HCT116 (cell line): ENCODE measurements around the gene DENND5A. TPM values are rescaled to one million over a fixed set of nuclear protein-coding genes. Genes with fewer than 3 reads are reported as not detected.
A peak's percentile ranks its signal among the peaks of the same experiment; 100 is the strongest.

Experiments
- ATAC-seq: fragments of 200-7000 bp; cut with Tn5 transposase; 2 replicates; pipeline ENCODE4 v1.9.1; 2020; ENCODE audit warnings: mild to moderate bottlenecking, moderate library complexity
- BruUV-seq: library from RNA; stranded (reverse); fragments of 400-500 nt; replicated peaks from 2 replicates; lab custom pipeline; 2021; lab: Mats Ljungman, UMichigan
- CTCF ChIA-PET: fragments of 300-600 bp; sonication (Branson Sonifier 250); formaldehyde crosslinking; loops from one replicate; lab custom pipeline; 2021; ENCODE audit warnings: antibody characterized with exemption; lab: Charles Lee
- POLR2A ChIA-PET: fragments of 300-600, 350-600 bp; sonication (Branson Sonifier 250); formaldehyde crosslinking; loops from one replicate; lab custom pipeline; 2021; ENCODE audit warnings: antibody characterized with exemption; lab: Charles Lee
- RAD21 ChIA-PET, 2 experiments: fragments of 300-600 bp; sonication (Branson Sonifier 250); formaldehyde crosslinking; loops; one replicate each; lab custom pipeline; 2023; ENCODE audit warnings: low total read pairs in 2 of 2; ENCODE audit not compliant: uncharacterized antibody in 2 of 2, unreplicated experiment in 2 of 2, low non-redundant PET in 1 of 2; lab: Charles Lee
- DNase-seq: peaks from one replicate; pipeline ENCODE4 v3.0.0-alpha.2; 2010; ENCODE audit warnings: low read depth, low spot score
- H2AFZ ChIP-seq: fragments of 200-600 bp; shearing (Covaris generic), sonication (generic); 2 replicates; pipeline ENCODE4 v1.6.1; 2017; ENCODE audit warnings: low read depth, mixed run types, mixed read lengths, antibody characterized with exemption, low read length; ENCODE audit not compliant: poor library complexity, severe bottlenecking
- H3K27ac ChIP-seq: 2 replicates; pipeline ENCODE4 v1.5.1; 2012; ENCODE audit warnings: low read depth, low read length
- H3K27me3 ChIP-seq: fragments of 200-600 bp; sonication (generic); 2 replicates; pipeline ENCODE4 v1.6.1; 2016; ENCODE audit warnings: mixed run types, low read length, mixed read lengths; ENCODE audit not compliant: insufficient read depth
- H3K36me3 ChIP-seq, 2 experiments: fragments of 200-500 bp in 1 of 2; fragments of 200-600 bp in 1 of 2; sonication (Bioruptor generic) in 1 of 2; sonication (generic) in 1 of 2; 2 replicates each; pipeline versions ENCODE4 v1.5.1 to v1.6.1; 2014 to 2016; ENCODE audit warnings: low read length in 2 of 2, inconsistent platforms in 1 of 2, mixed read lengths in 1 of 2, mixed run types in 1 of 2; ENCODE audit not compliant: insufficient read depth in 2 of 2, control insufficient read depth in 1 of 2
- H3K4me1 ChIP-seq, 2 experiments: fragments of 200-600 bp in 1 of 2; sonication (generic) in 1 of 2; 2 replicates each; pipeline versions ENCODE4 v1.5.1 to v1.6.1; 2012 to 2017; ENCODE audit warnings: low read length in 2 of 2, inconsistent platforms in 1 of 2, mild to moderate bottlenecking in 1 of 2, mixed read lengths in 1 of 2, mixed run types in 1 of 2, moderate library complexity in 1 of 2; ENCODE audit not compliant: insufficient read depth in 2 of 2, control insufficient read depth in 1 of 2
- H3K4me2 ChIP-seq: fragments of 200-600 bp; sonication (generic); 2 replicates; pipeline ENCODE4 v1.6.1; 2017; ENCODE audit warnings: mixed run types, low read length, mixed read lengths
- H3K4me3 ChIP-seq, 2 experiments: fragments of 200-600 bp in 1 of 2; sonication (generic) in 1 of 2; replicated peaks in 1 of 2; 2 replicates each; pipeline ENCODE4 v1.5.1; 2011 to 2016; ENCODE audit warnings: low read length in 2 of 2, control low read depth in 1 of 2, low read depth in 1 of 2, mild to moderate bottlenecking in 1 of 2, mixed read lengths in 1 of 2, mixed run types in 1 of 2
- H3K79me2 ChIP-seq: fragments of 200-600 bp; sonication (generic); 2 replicates; pipeline ENCODE4 v1.6.1; 2017; ENCODE audit warnings: mild to moderate bottlenecking, mixed run types, low read length, moderate library complexity, mixed read lengths; ENCODE audit not compliant: insufficient read depth
- H3K9ac ChIP-seq: fragments of 200-600 bp; sonication (generic); 2 replicates; pipeline ENCODE4 v1.6.1; 2016; ENCODE audit warnings: low read length, mixed read lengths
- H3K9me2 ChIP-seq: fragments of 200-600 bp; sonication (generic), shearing (Covaris generic); 2 replicates; pipeline ENCODE4 v1.6.1; 2017; ENCODE audit warnings: mixed run types, mild to moderate bottlenecking, moderate library complexity; ENCODE audit not compliant: insufficient read depth
- H3K9me3 ChIP-seq, 2 experiments: fragments of 200-500 bp in 1 of 2; fragments of 200-600 bp in 1 of 2; sonication (Bioruptor generic) in 1 of 2; sonication (generic) in 1 of 2; 2 replicates each; pipeline ENCODE4 v1.6.1; 2014 to 2017; ENCODE audit warnings: low read length in 2 of 2, mixed read lengths in 2 of 2, inconsistent platforms in 1 of 2, low read depth in 1 of 2, mild to moderate bottlenecking in 1 of 2, mixed run types in 1 of 2, moderate library complexity in 1 of 2; ENCODE audit not compliant: control insufficient read depth in 1 of 2, insufficient read depth in 1 of 2
- H4K20me1 ChIP-seq: fragments of 200-600 bp; sonication (generic), shearing (Covaris generic); 2 replicates; pipeline ENCODE4 v1.6.1; 2017; ENCODE audit warnings: mixed run types, mild to moderate bottlenecking, moderate library complexity; ENCODE audit not compliant: insufficient read depth
- CEBPB ChIP-seq: IDR thresholded peaks from 2 replicates; pipeline ENCODE4 v1.6.1; 2012; ENCODE audit warnings: low read depth
- EZH2 ChIP-seq: fragments of 200-600 bp; sonication (generic); IDR thresholded peaks from 2 replicates; pipeline ENCODE4 v1.6.1; 2017; ENCODE audit warnings: antibody characterized with exemption, mixed run types
- JUND ChIP-seq: IDR thresholded peaks from 2 replicates; pipeline ENCODE4 v1.6.1; 2012
- POLR2AphosphoS5 ChIP-seq: IDR thresholded peaks from 2 replicates; pipeline ENCODE4 v1.6.1; 2011; ENCODE audit warnings: mild to moderate bottlenecking, low read depth, low read length, moderate library complexity
- RAD21 ChIP-seq: IDR thresholded peaks from 2 replicates; pipeline ENCODE4 v1.6.1; 2012; ENCODE audit warnings: low read depth, mild to moderate bottlenecking
- SIN3A ChIP-seq: IDR thresholded peaks from 2 replicates; pipeline ENCODE4 v1.6.1; 2012; ENCODE audit warnings: low read depth
- TCF7L2 ChIP-seq: IDR thresholded peaks from 2 replicates; pipeline ENCODE4 v1.7.0; 2011; ENCODE audit warnings: borderline replicate concordance, inconsistent platforms; ENCODE audit not compliant: insufficient read depth, insufficient read length; ENCODE audit errors: extremely low read depth
- ZFX ChIP-seq: fragments of 450-650 bp; IDR thresholded peaks from 2 replicates; pipeline ENCODE4 v1.6.1; 2017
- intact Hi-C: fragments of 100-400 bp; cut with micrococcal nuclease; formaldehyde crosslinking; loops from 2 replicates; pipeline ENCODE4 v1.10.0; 2022
- total RNA-seq: library from RNA; stranded (reverse); gene quantifications from one replicate; pipeline ENCODE4 v1.2.1, GENCODE V29; 2021; ENCODE audit not compliant: unreplicated experiment

The DENND5A gene
- total RNA-seq, 1 experiment from 2014 or later: 48.6 TPM

DNA sequence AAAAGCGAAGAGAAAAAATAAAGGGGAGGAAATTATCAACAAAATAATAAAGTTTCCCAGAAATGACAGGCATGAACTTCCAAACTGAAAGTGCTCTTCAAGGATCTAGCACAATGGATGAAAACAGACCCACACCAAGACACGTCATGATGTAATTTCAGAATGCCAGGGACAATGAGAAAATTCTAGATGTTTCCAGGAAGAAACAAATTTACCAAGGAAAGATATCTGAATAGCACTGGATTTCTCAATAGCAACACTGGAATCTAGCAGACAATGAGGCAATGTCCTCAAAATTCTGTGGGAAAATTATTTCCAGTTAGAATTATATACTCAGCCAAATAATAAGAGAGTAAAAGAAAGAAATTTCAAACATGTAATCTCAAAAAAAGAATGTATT, 46.0 kb downstream of the DENND5A start:
- TF ChIP-seq POLR2AphosphoS5 (no peak), CEBPB (no peak), TCF7L2 (no peak), EZH2 (no peak), SIN3A (no peak), RAD21 (no peak)
- Histone ChIP-seq H2AFZ (no peak overlapping the region), H3K36me3 (no peaks in the 10 kb centered on the region), H3K9ac (no peak overlapping the region), H4K20me1 (no peaks in the 10 kb centered on the region; the same call in 1 of the 2 replicates), H3K4me1 (peaks cover 15 to 23% of the 10 kb centered on the region in 2 experiments), H3K4me2 (no peak overlapping the region), H3K4me3 (no peak overlapping the region), H3K9me2 (no peaks in the 10 kb centered on the region), H3K27me3 (no peaks in the 10 kb centered on the region), H3K27ac (no peak overlapping the region), H3K9me3 (no peaks in the 10 kb centered on the region), H3K79me2 (peaks cover 69% of the 10 kb centered on the region)
- ChIA-PET RAD21 (no interaction called here), CTCF (no interaction called here), POLR2A (no interaction called here)
- intact Hi-C loops: no loop called here
- ATAC-seq (no peak), DNase-seq (no peak)
- BruUV-seq: no TSS peak

DNA sequence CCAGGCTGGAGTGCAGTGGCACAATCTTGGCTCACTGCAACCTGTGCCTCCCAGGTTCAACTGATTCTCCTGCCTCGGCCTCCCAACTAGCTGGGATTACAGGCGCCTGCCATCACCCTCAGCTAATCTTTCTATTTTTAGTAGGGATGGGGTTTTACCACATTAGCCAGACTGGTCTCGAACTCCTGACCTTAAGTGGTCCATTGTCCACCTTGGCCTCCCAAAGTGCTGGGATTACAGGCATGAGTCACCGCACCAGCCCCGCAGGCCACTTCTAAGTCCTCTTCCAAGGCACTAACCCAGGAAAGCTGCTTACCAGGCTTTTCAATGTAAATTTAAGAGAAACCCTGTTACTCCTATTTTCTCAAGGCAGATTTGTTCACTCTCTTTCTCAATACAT, 50.4 kb downstream of the DENND5A start:
- no peak overlapping the region for H2AFZ ChIP-seq
- POLR2A ChIA-PET: no interaction called here
- H3K4me3 ChIP-seq: no peak overlapping the region
- no peaks in the 10 kb centered on the region for H3K27me3 ChIP-seq
- H3K4me1 ChIP-seq: peaks cover 28 to 49% of the 10 kb centered on the region in 2 experiments
- H3K4me2 ChIP-seq: peak overlapping the region; percentile 55
- no peaks in the 10 kb centered on the region for H3K9me3 ChIP-seq
- RAD21 ChIA-PET: no interaction called here
- H3K79me2 ChIP-seq: peaks cover 90% of the 10 kb centered on the region
- H3K36me3 ChIP-seq: no peaks in the 10 kb centered on the region
- DNase-seq (peak; percentile 18), ATAC-seq (peak; percentile 55)
- no peak overlapping the region for H3K9ac ChIP-seq
- H3K9me2 ChIP-seq: no peaks in the 10 kb centered on the region
- peak; percentile 24; the same call in 1 of the 2 replicates for TF ChIP-seq JUND
- no peak for TF ChIP-seq ZFX
- H4K20me1 ChIP-seq: no peaks in the 10 kb centered on the region; the same call in 1 of the 2 replicates
- H3K27ac ChIP-seq: peak overlapping the region; percentile 19; the same call in 1 of the 2 replicates
- BruUV-seq: no TSS peak
- intact Hi-C loops: no loop called here
- CTCF ChIA-PET: no interaction called here
